PFSK-1 (cell line): Measurements from ENCODE around the gene CHST11.

Experiments used
- FOXP2 ChIP-seq: optimal IDR thresholded peaks from 2 replicates; pipeline ENCODE3; 2011; ENCODE audit warnings: borderline replicate concordance, control low read depth, inconsistent platforms; ENCODE audit not compliant: insufficient read depth; ENCODE audit errors: extremely low read length, extremely low read depth
- POLR2AphosphoS5 ChIP-seq: IDR thresholded peaks from 2 replicates; pipeline ENCODE4 v1.6.1; 2012; ENCODE audit warnings: low read depth, mild to moderate bottlenecking, control low read depth, low read length, moderate library complexity
- SIN3A ChIP-seq: IDR thresholded peaks from 2 replicates; pipeline ENCODE4 v1.6.1; 2012; ENCODE audit warnings: mild to moderate bottlenecking, low read length, moderate library complexity, borderline replicate concordance; ENCODE audit not compliant: insufficient read depth
- TAF1 ChIP-seq: IDR thresholded peaks from 2 replicates; pipeline ENCODE4 v1.6.1; 2012; ENCODE audit warnings: low read length, control low read depth, borderline replicate concordance; ENCODE audit not compliant: insufficient read depth
- TF ChIP-seq, protein P1 (sequence below), 2 experiments: IDR thresholded peaks; 2 replicates each; pipeline versions ENCODE4 v1.6.1 to v1.8.0; 2011 to 2012; ENCODE audit warnings: low read depth in 2 of 2, low read length in 2 of 2, control low read depth in 1 of 2, inconsistent platforms in 1 of 2, mild to moderate bottlenecking in 1 of 2, moderate library complexity in 1 of 2; ENCODE audit not compliant: insufficient read depth in 1 of 2

DNA sequence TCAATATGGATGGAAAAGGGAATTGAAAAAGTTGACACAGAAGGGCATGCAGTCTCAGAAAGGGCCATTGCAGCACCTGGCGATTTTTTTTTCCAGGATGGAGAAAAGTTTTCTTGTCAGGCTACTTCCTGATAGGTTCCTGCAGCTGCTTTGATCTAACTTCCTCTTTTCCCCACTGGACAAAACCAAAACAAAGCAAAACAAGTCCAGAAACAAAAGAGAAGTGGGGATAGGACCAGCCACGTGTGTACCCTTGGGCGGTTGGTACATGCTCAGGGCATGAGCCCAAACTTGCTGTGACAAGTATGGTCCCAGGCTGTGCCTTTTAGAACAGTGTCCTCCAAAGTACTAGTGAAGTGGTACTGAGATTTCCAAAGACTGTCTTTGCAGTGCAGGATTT is 89.8 kb downstream of the CHST11 start:
- TF ChIP-seq, protein P1, sequence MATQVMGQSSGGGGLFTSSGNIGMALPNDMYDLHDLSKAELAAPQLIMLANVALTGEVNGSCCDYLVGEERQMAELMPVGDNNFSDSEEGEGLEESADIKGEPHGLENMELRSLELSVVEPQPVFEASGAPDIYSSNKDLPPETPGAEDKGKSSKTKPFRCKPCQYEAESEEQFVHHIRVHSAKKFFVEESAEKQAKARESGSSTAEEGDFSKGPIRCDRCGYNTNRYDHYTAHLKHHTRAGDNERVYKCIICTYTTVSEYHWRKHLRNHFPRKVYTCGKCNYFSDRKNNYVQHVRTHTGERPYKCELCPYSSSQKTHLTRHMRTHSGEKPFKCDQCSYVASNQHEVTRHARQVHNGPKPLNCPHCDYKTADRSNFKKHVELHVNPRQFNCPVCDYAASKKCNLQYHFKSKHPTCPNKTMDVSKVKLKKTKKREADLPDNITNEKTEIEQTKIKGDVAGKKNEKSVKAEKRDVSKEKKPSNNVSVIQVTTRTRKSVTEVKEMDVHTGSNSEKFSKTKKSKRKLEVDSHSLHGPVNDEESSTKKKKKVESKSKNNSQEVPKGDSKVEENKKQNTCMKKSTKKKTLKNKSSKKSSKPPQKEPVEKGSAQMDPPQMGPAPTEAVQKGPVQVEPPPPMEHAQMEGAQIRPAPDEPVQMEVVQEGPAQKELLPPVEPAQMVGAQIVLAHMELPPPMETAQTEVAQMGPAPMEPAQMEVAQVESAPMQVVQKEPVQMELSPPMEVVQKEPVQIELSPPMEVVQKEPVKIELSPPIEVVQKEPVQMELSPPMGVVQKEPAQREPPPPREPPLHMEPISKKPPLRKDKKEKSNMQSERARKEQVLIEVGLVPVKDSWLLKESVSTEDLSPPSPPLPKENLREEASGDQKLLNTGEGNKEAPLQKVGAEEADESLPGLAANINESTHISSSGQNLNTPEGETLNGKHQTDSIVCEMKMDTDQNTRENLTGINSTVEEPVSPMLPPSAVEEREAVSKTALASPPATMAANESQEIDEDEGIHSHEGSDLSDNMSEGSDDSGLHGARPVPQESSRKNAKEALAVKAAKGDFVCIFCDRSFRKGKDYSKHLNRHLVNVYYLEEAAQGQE (IDR thresholded peaks at IDR 0.05; ENCODE audit: insufficient read depth in 1 of 2, low read depth in 2 of 2, low read length in 2 of 2), result no peak
- TF ChIP-seq POLR2AphosphoS5, result no peak
- TF ChIP-seq TAF1, result no peak
- no peak for TF ChIP-seq SIN3A
- TF ChIP-seq FOXP2, result no peak
